HepG2 (cell line): Measurements from ENCODE around the gene GLIS1.

Experiments
- BHLHE40 ChIP-seq: IDR thresholded peaks from 2 replicates; pipeline ENCODE4 v1.6.1; 2011; ENCODE audit warnings: low read length, improper control_type of control experiment
- CHD2 ChIP-seq: IDR thresholded peaks from 2 replicates; pipeline ENCODE4 v1.6.1; 2011; ENCODE audit warnings: low read depth, low read length, improper control_type of control experiment
- EZH2 ChIP-seq: conservative IDR thresholded peaks from 2 replicates; pipeline ENCODE4 v1.6.1; 2012; ENCODE audit warnings: mild to moderate bottlenecking, low read depth, low read length, moderate library complexity
- NCOA1 ChIP-seq: sonication (generic); formaldehyde crosslinking; IDR thresholded peaks from 2 replicates; pipeline ENCODE4 v1.9.0; 2021; ENCODE audit warnings: missing genetic modification reagents
- NFYB ChIP-seq: sonication (generic); formaldehyde crosslinking; IDR thresholded peaks from 2 replicates; pipeline ENCODE4 v1.4.0; 2020; ENCODE audit warnings: missing genetic modification reagents
- REST ChIP-seq, 2 experiments: IDR thresholded peaks; 2 replicates each; pipeline ENCODE4 v1.6.1; 2011 to 2012; ENCODE audit warnings: low read length in 2 of 2, borderline replicate concordance in 1 of 2, low read depth in 1 of 2, mild to moderate bottlenecking in 1 of 2, moderate library complexity in 1 of 2
- SUZ12 ChIP-seq: fragments of 150-350 bp; IDR thresholded peaks from 2 replicates; pipeline ENCODE4 v1.6.1; 2014; ENCODE audit warnings: low read depth, low read length
- ZHX1 ChIP-seq: sonication (generic); formaldehyde crosslinking; IDR thresholded peaks from 2 replicates; pipeline ENCODE4 v1.8.1; 2022; ENCODE audit warnings: low read depth, mild to moderate bottlenecking, missing genetic modification reagents
- ZNF431 ChIP-seq: sonication (generic); formaldehyde crosslinking; IDR thresholded peaks from 2 replicates; pipeline ENCODE4 v1.9.0; 2022; ENCODE audit warnings: missing genetic modification reagents, low read depth, mild to moderate bottlenecking, borderline replicate concordance
- ZNF704 ChIP-seq: sonication (generic); formaldehyde crosslinking; IDR thresholded peaks from 2 replicates; pipeline ENCODE4 v1.8.1; 2023; ENCODE audit warnings: mild to moderate bottlenecking, inconsistent platforms, moderate library complexity, missing genetic modification reagents, borderline replicate concordance
- TF ChIP-seq, protein P1 (sequence below): sonication (generic); formaldehyde crosslinking; IDR thresholded peaks from 2 replicates; pipeline ENCODE4 v1.5.0; 2020; ENCODE audit warnings: mild to moderate bottlenecking, missing genetic modification reagents, moderate library complexity

- TF ChIP-seq BHLHE40 (no peak), ZHX1 (no peak), CHD2 (no peak), NFYB (CRISPR knock-in tag) (no peak), ZNF431 (CRISPR knock-in tag) (no peak), ZNF704 (CRISPR knock-in tag) (no peak), EZH2 (no peak), REST (IDR thresholded peaks at IDR 0.05; ENCODE audit: borderline replicate concordance in 1 of 2, low read depth in 1 of 2, low read length in 2 of 2) (no peak), SUZ12 (no peak), NCOA1 (no peak)
- TF ChIP-seq, protein P1, sequence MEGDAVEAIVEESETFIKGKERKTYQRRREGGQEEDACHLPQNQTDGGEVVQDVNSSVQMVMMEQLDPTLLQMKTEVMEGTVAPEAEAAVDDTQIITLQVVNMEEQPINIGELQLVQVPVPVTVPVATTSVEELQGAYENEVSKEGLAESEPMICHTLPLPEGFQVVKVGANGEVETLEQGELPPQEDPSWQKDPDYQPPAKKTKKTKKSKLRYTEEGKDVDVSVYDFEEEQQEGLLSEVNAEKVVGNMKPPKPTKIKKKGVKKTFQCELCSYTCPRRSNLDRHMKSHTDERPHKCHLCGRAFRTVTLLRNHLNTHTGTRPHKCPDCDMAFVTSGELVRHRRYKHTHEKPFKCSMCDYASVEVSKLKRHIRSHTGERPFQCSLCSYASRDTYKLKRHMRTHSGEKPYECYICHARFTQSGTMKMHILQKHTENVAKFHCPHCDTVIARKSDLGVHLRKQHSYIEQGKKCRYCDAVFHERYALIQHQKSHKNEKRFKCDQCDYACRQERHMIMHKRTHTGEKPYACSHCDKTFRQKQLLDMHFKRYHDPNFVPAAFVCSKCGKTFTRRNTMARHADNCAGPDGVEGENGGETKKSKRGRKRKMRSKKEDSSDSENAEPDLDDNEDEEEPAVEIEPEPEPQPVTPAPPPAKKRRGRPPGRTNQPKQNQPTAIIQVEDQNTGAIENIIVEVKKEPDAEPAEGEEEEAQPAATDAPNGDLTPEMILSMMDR (CRISPR knock-in tag), result no peak
Observed at GRCh38 chr1:53576381-53576801, 162.6 kb downstream of the GLIS1 start.
